Psoas muscle (tissue), 8 donors: ENCODE measurements around the gene GPRIN3. TPM values are rescaled to one million over a fixed set of nuclear protein-coding genes. Genes with fewer than 3 reads are reported as not detected.
"Not testable (repeated sequence)": the region's sequence is repeated elsewhere in the genome, so short reads cannot be mapped to it uniquely, and the experiment has no call there.

Experiments used
- ATAC-seq, 4 donors: fragments of 200-7000 bp; cut with Tn5 transposase; one replicate each; pipeline ENCODE4 v1.9.1; 2020; ENCODE audit warnings: moderate library complexity in 3 of 4, mild to moderate bottlenecking in 2 of 4
- DNase-seq, 2 donors: peaks; one replicate each; pipeline ENCODE4 v3.0.0-alpha.2; 2020
- H3K27ac ChIP-seq: fragments of 200-600 bp; one replicate; pipeline ENCODE4 v1.8.0; 2022
- H3K27me3 ChIP-seq, 3 donors: fragments of 200-600 bp in 1 of 3; one replicate each; pipeline versions ENCODE4 v1.6.1 to v1.8.0; 2013 to 2022; ENCODE audit warnings: low read length in 2 of 3, mild to moderate bottlenecking in 2 of 3, moderate library complexity in 1 of 3; ENCODE audit not compliant: insufficient read depth in 3 of 3
- H3K36me3 ChIP-seq, 2 donors: fragments of 200-600 bp in 1 of 2; one replicate each; pipeline versions ENCODE4 v1.6.1 to v1.8.0; 2013 to 2022; ENCODE audit warnings: low read depth in 1 of 2, mild to moderate bottlenecking in 1 of 2, moderate library complexity in 1 of 2; ENCODE audit not compliant: insufficient read depth in 1 of 2
- H3K4me1 ChIP-seq: fragments of 200-600 bp; one replicate; pipeline ENCODE4 v1.8.0; 2022
- H3K4me3 ChIP-seq: fragments of 200-600 bp; one replicate; pipeline ENCODE4 v1.8.0; 2022; ENCODE audit warnings: mild to moderate bottlenecking
- H3K9me3 ChIP-seq: fragments of 200-600 bp; one replicate; pipeline ENCODE4 v1.8.0; 2022
- CTCF ChIP-seq: fragments of 200-600 bp; IDR thresholded peaks from one replicate; pipeline ENCODE4 v1.8.0; 2022; ENCODE audit warnings: antibody characterized with exemption
- WGBS, 3 donors: extraction: QIAGEN DNeasy Blood & Tissue Kit; methylation state at CpG; one replicate each; pipeline versions ENCODE4 v1.1.6 to v1.1.7; 2013; 5-methylcytosine and 5-hydroxymethylcytosine counted together
- intact Hi-C, 2 donors: fragments of 100-400 bp; cut with DNase I; formaldehyde crosslinking; loops; one replicate each; pipeline versions ENCODE4 v1.11.0 to v1.14.2; 2022
- polyA plus RNA-seq, 3 donors: library from polyadenylated mRNA; stranded (reverse); fragments of 200-250 nt; gene quantifications; one replicate each; pipeline ENCODE4 v1.2.3, GENCODE V29; 2013
- total RNA-seq, 4 donors: library from RNA; stranded (reverse); fragmentation: NEBNext Ultra II Directional in 2 of 4; extraction: Animal tissue kit (Norgen Biotek cat#: 25700) in 2 of 4; gene quantifications; one replicate each; pipeline versions ENCODE4 v1.2.1 to v1.2.4, GENCODE V29; 2021 to 2023
- donor health status: healthy with polysubstance abuse.
- donor health status: DM: no; HTN: no; CAD: no; lungs with moderate emphysema.
- donor health status: Bipolar disorder and iron deficiency.
- donor health status: healthy.
- donor health status: DM: yes; HTN: yes; CAD: no.
- donor health status: DM: no; HTN: no; CAD: no.
- donor health status: DM: no; HTN: no; CAD: no.
- donor health status: DM: yes; HTN: yes; CAD: no.

GPRIN3 gene
- total and polyA plus RNA-seq, 7 donors = 0.30 to 3.0 (median 1.2) TPM

GRCh38 chr4:89257376-89257775 is 50.2 kb downstream of the GPRIN3 start:
- intact Hi-C loops = no loop called here
- Histone ChIP-seq H3K4me3 (no peak overlapping the region), H3K9me3 (no peaks in the 10 kb centered on the region), H3K27me3 (no peaks in the 10 kb centered on the region), H3K4me1 (no peaks in the 10 kb centered on the region), H3K36me3 (no peaks in the 10 kb centered on the region), H3K27ac (no peak overlapping the region)
- no peak for TF ChIP-seq CTCF
- no peak for DNase-seq
- ATAC-seq = no peak
- 49 to 62% (median 53%) methylated on average over 2 of the region's 2 CpGs for WGBS, 3 donors

GRCh38 chr4:89256203-89256800 is 51.3 kb downstream of the GPRIN3 start:
- WGBS, 3 donors = 65 to 68% (median 67%) methylated on average over 3 of the region's 3 CpGs
- no peak for TF ChIP-seq CTCF
- Histone ChIP-seq H3K27ac (no peak overlapping the region), H3K9me3 (no peaks in the 10 kb centered on the region), H3K36me3 (no peaks in the 10 kb centered on the region), H3K4me3 (no peak overlapping the region), H3K27me3 (no peaks in the 10 kb centered on the region), H3K4me1 (no peaks in the 10 kb centered on the region)
- no peak for ATAC-seq
- intact Hi-C loops = no loop called here
- no peak for DNase-seq

GRCh38 chr4:89254847-89255246 is 52.8 kb downstream of the GPRIN3 start:
- intact Hi-C loops = no loop called here
- Histone ChIP-seq H3K27me3 (no peaks in the 10 kb centered on the region), H3K36me3 (no peaks in the 10 kb centered on the region), H3K4me1 (no peaks in the 10 kb centered on the region), H3K27ac (no peak overlapping the region), H3K4me3 (no peak overlapping the region), H3K9me3 (no peaks in the 10 kb centered on the region)
- whole genome bisulfite sequencing, 3 donors = 10 to 15% (median 12%) methylated on average over 3 of the region's 3 CpGs
- ATAC-seq (no peak), DNase-seq (no peak)
- TF ChIP-seq CTCF = peak; percentile 32

GRCh38 chr4:89254347-89254746 is 53.3 kb downstream of the GPRIN3 start:
- H3K4me1 ChIP-seq = not testable (repeated sequence)

GRCh38 chr4:89253935-89254334 is 53.7 kb downstream of the GPRIN3 start:
- no peak for ATAC-seq
- peaks cover 0 to 2% (median 0%) of the 10 kb centered on the region in 3 donors for H3K27me3 ChIP-seq
- WGBS, 3 donors = 94 to 96% (median 95%) methylated on average over 1 of the region's 1 CpG
- no peaks in the 10 kb centered on the region for H3K9me3 ChIP-seq
- no peak for DNase-seq
- no peaks in the 10 kb centered on the region for H3K4me1 ChIP-seq
- no peaks in the 10 kb centered on the region for H3K36me3 ChIP-seq
- no peak for TF ChIP-seq CTCF
- H3K4me3 ChIP-seq = no peak overlapping the region
- H3K27ac ChIP-seq = no peak overlapping the region
- intact Hi-C loops = no loop called here

More at GRCh38 chr4:89254347-89254746, 53.3 kb downstream of the GPRIN3 start:
- WGBS, 3 donors = 82 to 87% (median 86%) methylated on average over 4 of the region's 4 CpGs
- intact Hi-C loops, H3K27me3 ChIP-seq, H3K4me3 ChIP-seq, ATAC-seq, DNase-seq, H3K36me3 ChIP-seq, H3K9me3 ChIP-seq, H3K27ac ChIP-seq: not testable (repeated sequence)
